ENCODE measurements around the gene LIMCH1. TPM values are rescaled to one million over a fixed set of nuclear protein-coding genes. Genes with fewer than 3 reads are reported as not detected.

LIMCH1 gene
- total and polyA plus RNA-seq, 2 of the 8 experiments (the other 6 are each of a cell fraction or from before 2014, with no cell fraction given), result 2.7 to 3.0 TPM

- POLR2A ChIA-PET (ENCODE audit: partially characterized antibody), result no interaction called here
- Histone ChIP-seq H2BK5ac (ENCODE audit: low read depth, low read length) (no peak overlapping the region), H3K9me3 (ENCODE audit: insufficient read depth in 2 of 2, low read depth in 1 of 2, low read length in 1 of 2) (no peaks in the 10 kb centered on the region), H3K4me2 (ENCODE audit: insufficient read depth in 1 of 2, low read depth in 2 of 2, low read length in 2 of 2) (no peak overlapping the region), H2BK12ac (ENCODE audit: low read depth, low read length) (no peak overlapping the region), H3K27me3 (replicated peaks in 1 of 4; ENCODE audit: control insufficient read depth in 3 of 4, extremely low read depth in 1 of 4, insufficient read depth in 3 of 4, low read length in 3 of 4) (no peaks in the 10 kb centered on the region; a peak in 1 of 7 replicates), H3K4me1 (replicated peaks in 1 of 4; ENCODE audit: control insufficient read depth in 3 of 4, insufficient read depth in 4 of 4, low read length in 3 of 4) (peaks cover 0 to 7% (median 0%) of the 10 kb centered on the region in 4 experiments; a peak in 1 of 7 replicates), H3K4ac (replicated peaks; ENCODE audit: insufficient read length, low read depth, low read length) (no peak overlapping the region), H4K5ac (ENCODE audit: insufficient read length, low read depth, low read length) (no peak overlapping the region), H3K36me3 (ENCODE audit: control insufficient read depth in 2 of 4, insufficient read depth in 4 of 4, low read length in 3 of 4) (no peaks in the 10 kb centered on the region), H3K9ac (replicated peaks in 1 of 4; ENCODE audit: extremely low read depth in 1 of 4, low read depth in 3 of 4, low read length in 3 of 4) (no peak overlapping the region), H4K8ac (ENCODE audit: extremely low read depth, insufficient read depth, low read length) (no peak overlapping the region), H3K23ac (ENCODE audit: insufficient read length) (no peak overlapping the region), H2BK120ac (replicated peaks; ENCODE audit: low read depth, low read length) (no peak overlapping the region), H2AK5ac (ENCODE audit: low read depth, low read length) (no peak overlapping the region), H2BK15ac (ENCODE audit: low read length) (no peak overlapping the region), H2AFZ (ENCODE audit: low read length) (no peak overlapping the region), H3K56ac (replicated peaks; ENCODE audit: insufficient read length, low read depth, low read length) (no peak overlapping the region), H3K18ac (ENCODE audit: extremely low read depth, low read length) (no peak overlapping the region), H3K14ac (ENCODE audit: insufficient read length) (no peak overlapping the region), H3K79me1 (ENCODE audit: low read depth, low read length) (no peaks in the 10 kb centered on the region), H4K91ac (replicated peaks; ENCODE audit: insufficient read length, low read length) (no peak overlapping the region), H3K79me2 (ENCODE audit: control insufficient read depth in 1 of 2, insufficient read depth in 2 of 2, low read length in 2 of 2) (no peaks in the 10 kb centered on the region), H3K27ac (ENCODE audit: low read depth, low read length) (no peak overlapping the region), H2BK20ac (ENCODE audit: low read length) (no peak overlapping the region), H3K4me3 (ENCODE audit: extremely low read depth in 1 of 4, insufficient read depth in 2 of 4, low read depth in 3 of 4, low read length in 4 of 4) (no peak overlapping the region), H4K20me1 (replicated peaks in 1 of 2; ENCODE audit: control insufficient read depth in 1 of 2, insufficient read depth in 2 of 2, low read length in 2 of 2) (no peaks in the 10 kb centered on the region), H3K23me2 (ENCODE audit: low read depth, low read length) (no peaks in the 10 kb centered on the region)
- WGBS, 2 experiments (ENCODE audit: extremely low coverage in 1 of 2, insufficient coverage in 1 of 2, insufficient read length in 1 of 2, insufficient replicate concordance in 2 of 2, low coverage in 1 of 2, low lambda C conversion rate in 2 of 2, missing lambda C conversion rate in 1 of 2), result 81% methylated on average over 6 of the region's 6 CpGs; no CpG with 5 or more reads in 1 of the 2 experiments
- peak; percentile 28 for FAIRE-seq
- TF ChIP-seq TEAD4 (IDR thresholded peaks at IDR 0.05; ENCODE audit: low read depth, low read length), result no peak
- DNase-seq (ENCODE audit: low read depth in 1 of 2, low spot score in 2 of 2), result no peak
- CTCF ChIA-PET (ENCODE audit: partially characterized antibody), result interaction anchor here (0.8 to 1.4 kb wide), 3 partner anchors 113 to 186 kb away, joined by 3 to 4 read pairs (median 4); no protein-coding TSS in a partner anchor
These were observed 7.3 kb downstream of the LIMCH1 start for GRCh38 chr4:41545238-41545637.
